ENCODE data around the gene PRXL2A.
"Not testable (repeated sequence)": the region's sequence is repeated elsewhere in the genome, so short reads cannot be mapped to it uniquely, and the experiment has no call there.

PRXL2A gene

DNA sequence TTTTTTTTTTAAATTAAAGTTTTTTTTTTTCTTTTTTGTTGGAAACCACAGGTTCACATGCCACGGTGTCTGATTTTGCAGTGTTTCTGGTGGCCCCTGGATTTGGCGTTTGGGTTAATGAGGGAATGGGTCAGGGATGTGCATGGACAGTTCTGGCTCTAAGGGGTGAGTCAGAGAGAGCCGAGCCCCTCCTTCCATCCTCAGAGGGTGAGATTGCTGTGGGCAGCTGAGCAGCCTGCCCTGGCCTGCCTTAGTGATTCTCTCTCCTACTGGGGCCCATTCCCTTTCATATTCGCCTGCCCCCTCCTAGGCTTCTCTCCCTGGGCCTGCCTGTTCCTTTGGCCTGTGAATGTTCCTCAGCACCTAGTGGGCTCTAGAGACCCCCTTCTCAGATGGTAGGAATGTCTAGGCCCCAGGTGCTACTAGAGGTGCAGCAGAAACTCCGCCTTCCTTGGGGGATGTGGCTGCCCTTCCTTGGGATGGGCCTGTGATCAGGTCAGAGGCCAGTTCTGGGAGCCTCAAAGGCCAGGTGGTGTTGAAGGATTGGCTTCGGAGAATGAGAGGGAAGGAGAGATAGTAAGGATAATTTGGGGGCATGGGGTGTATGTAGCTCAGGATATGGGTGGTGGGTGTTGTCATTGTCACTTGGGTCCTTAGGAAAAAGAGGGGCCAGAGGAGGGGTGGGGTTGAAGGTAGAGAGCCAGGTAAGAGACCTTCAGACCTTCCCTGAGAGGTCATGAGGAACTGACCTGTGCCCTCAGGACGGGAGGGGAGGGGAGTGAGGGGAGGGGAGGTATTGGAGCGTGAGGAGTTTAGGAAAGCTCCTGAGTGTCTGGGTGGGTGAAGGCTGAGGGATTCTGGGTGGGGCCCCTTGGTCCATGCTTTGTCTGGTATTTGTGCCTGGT is 65.6 kb downstream of the PRXL2A start:
- DNase-seq (ENCODE audit: low spot score) = no peak
- no peak for TF ChIP-seq CTCF (IDR thresholded peaks at IDR 0.05; ENCODE audit: extremely low read depth, missing control alignments)

DNA sequence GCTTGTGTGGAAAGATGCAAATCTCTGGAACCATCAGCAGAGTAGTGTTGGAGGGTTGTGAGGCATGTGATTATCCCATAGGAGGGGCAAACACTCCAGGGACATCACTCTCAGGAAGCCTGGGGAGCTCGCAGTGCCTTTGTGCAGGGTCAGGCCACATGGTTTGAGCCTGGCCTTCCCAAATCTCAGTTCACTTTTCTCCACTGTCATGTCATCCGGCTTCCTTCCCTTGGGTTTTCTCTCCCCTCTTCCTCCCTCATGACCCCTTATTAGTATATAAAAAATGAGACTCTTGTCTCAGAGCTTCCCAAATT is 66.2 kb downstream of the PRXL2A start:
- TF ChIP-seq CTCF (IDR thresholded peaks at IDR 0.05; ENCODE audit: extremely low read depth, missing control alignments) = no peak
- no peak for DNase-seq (ENCODE audit: low spot score)

DNA sequence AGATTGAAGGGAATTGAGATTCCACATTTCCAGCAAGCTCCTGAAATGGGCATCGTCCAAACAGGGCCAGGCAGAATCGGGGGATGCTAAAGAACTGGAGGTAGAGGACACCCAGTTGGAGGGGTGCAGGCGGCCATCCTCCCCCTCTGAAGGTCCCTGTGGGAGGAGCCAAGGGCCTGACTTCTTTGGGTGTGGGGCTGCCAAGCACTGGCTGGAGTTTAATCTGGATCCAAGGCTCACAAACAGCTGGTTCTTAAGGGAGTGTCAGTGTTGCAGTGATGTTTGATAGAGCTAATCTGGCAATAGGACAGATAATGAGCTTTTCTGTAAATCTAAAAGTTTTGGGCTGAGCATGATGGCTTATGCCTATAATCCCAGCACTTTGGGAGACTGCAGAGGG is 66.6 kb downstream of the PRXL2A start:
- no peak for TF ChIP-seq CTCF (IDR thresholded peaks at IDR 0.05; ENCODE audit: extremely low read depth, missing control alignments)
- no peak for DNase-seq (ENCODE audit: low spot score)

GRCh38 chr10:80475641-80476040 is 67.3 kb downstream of the PRXL2A start:
- not testable (repeated sequence) for DNase-seq (ENCODE audit: low spot score)

DNA sequence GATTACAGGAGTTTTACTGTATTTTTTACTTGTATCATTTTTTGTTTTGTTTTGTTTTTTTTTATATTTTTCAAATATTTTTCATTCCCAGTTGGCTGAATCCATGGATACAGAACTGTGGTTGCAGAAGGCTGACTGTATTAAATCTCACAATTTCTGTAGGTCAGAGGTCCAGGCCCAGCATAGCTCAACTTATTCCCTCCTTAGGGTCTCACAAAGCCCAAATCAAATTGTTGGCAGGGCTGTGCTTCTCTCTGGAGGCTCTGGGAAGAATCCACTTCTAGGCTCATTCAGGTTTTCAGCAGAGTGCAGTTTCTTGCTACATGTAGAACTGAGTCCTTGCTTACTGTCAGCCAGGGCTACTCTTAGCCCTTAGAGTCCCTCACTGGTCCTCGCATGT is 68.3 kb downstream of the PRXL2A start:
- no peak for TF ChIP-seq CTCF (IDR thresholded peaks at IDR 0.05; ENCODE audit: extremely low read depth, missing control alignments)
- no peak for DNase-seq (ENCODE audit: low spot score)

- no peak for TF ChIP-seq CTCF (IDR thresholded peaks at IDR 0.05; ENCODE audit: extremely low read depth, missing control alignments)
- no peak for DNase-seq (ENCODE audit: low spot score)
Observed at GRCh38 chr10:80477813-80478212, 69.5 kb downstream of the PRXL2A start.

DNA sequence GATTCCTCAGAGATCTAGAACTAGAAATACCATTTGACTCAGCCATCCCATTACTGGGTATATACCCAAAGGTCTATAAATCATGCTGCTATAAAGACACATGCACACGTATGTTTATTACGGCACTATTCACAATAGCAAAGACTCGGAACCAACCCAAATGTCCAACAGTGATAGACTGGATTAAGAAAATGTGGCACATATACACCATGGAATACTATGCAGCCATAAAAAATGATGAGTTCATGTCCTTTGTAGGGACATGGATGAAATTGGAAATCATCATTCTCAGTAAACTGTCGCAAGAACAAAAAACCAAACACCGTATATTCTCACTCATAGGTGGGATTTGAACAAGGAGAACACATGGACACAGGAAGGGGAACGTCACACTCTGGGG is 72.0 kb downstream of the PRXL2A start:
- DNase-seq (ENCODE audit: low spot score) = not testable (repeated sequence)

DNA sequence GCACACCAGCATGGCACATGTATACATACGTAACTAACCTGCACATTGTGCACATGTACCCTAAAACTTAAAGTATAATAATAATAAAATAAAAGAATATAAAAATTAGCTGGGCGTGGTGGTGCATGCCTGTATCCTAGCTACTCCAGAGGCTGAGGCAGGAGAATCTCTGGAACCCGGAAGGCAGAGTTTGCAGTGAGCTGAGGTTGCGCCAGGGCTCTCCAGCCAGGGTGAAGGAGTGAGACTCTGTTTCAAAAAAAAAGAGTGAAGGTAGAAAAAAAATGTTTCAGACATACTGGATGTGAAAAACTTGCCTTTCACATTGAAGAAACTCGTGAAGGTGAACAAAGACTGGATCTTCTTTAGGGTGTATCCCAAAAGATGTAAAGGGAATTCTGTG is 72.5 kb downstream of the PRXL2A start:
- DNase-seq (ENCODE audit: low spot score) = no peak
- TF ChIP-seq CTCF (IDR thresholded peaks at IDR 0.05; ENCODE audit: extremely low read depth, missing control alignments) = no peak
